ENCODE results near the gene GINM1. TPM values are rescaled to one million over a fixed set of nuclear protein-coding genes. Genes with fewer than 3 reads are reported as not detected.

The GINM1 gene
- polyA plus RNA-seq, 1 of the 3 experiments (the other 2 are of a cell fraction) = 24.4 TPM

GRCh38 chr6:149592983-149593382 is 26.8 kb downstream of the GINM1 start:
- Histone ChIP-seq H3K9me2 (no peaks in the 10 kb centered on the region), H3K9ac (no peak overlapping the region), H3K4me1 (ENCODE audit: control insufficient read depth in 1 of 2, insufficient read depth in 2 of 2, low read depth in 1 of 2, low read length in 1 of 2) (no peaks in the 10 kb centered on the region), H4K20me1 (ENCODE audit: insufficient read depth) (no peaks in the 10 kb centered on the region), H3K36me3 (replicated peaks in 1 of 2; ENCODE audit: control insufficient read depth in 1 of 2, insufficient read depth in 2 of 2, low read length in 1 of 2) (peaks cover 56 to 62% of the 10 kb centered on the region in 2 experiments), H3F3A (replicated peaks; ENCODE audit: insufficient read depth) (peaks cover 3% of the 10 kb centered on the region), H3K4me2 (no peak overlapping the region), H3K79me2 (ENCODE audit: insufficient read depth) (no peaks in the 10 kb centered on the region), H3K27me3 (ENCODE audit: insufficient read depth) (no peaks in the 10 kb centered on the region), H3K9me3 (no peaks in the 10 kb centered on the region), H3K27ac (ENCODE audit: low read depth in 2 of 2, low read length in 1 of 2) (no peak overlapping the region), H3K4me3 (ENCODE audit: low read depth in 2 of 2, low read length in 1 of 2) (no peak overlapping the region), H2AFZ (ENCODE audit: low read depth) (no peak overlapping the region)
- TF ChIP-seq NFIC (IDR thresholded peaks at IDR 0.05; ENCODE audit: borderline replicate concordance) (no peak), MEF2A (IDR thresholded peaks at IDR 0.05; ENCODE audit: borderline replicate concordance, low read depth) (no peak), POLR2AphosphoS5 (IDR thresholded peaks at IDR 0.05; ENCODE audit: low read depth, low read length) (no peak), FOXJ3 (CRISPR knock-in tag; IDR thresholded peaks at IDR 0.05) (no peak), MXI1 (IDR thresholded peaks at IDR 0.05; ENCODE audit: low read depth, low read length) (no peak), TCF12 (IDR thresholded peaks at IDR 0.05) (no peak), CHD2 (IDR thresholded peaks at IDR 0.05; ENCODE audit: low read length, partially characterized antibody) (no peak), YY1 (IDR thresholded peaks at IDR 0.05; ENCODE audit: low read depth) (no peak), TEAD4 (IDR thresholded peaks at IDR 0.05; ENCODE audit: borderline replicate concordance, insufficient read depth) (no peak), RFX5 (IDR thresholded peaks at IDR 0.05; ENCODE audit: low read length) (no peak), NRF1 (IDR thresholded peaks at IDR 0.05; ENCODE audit: low read depth, low read length) (no peak), SMC3 (IDR thresholded peaks at IDR 0.05; ENCODE audit: low read depth, low read length) (no peak)
- TF ChIP-seq, protein P1, sequence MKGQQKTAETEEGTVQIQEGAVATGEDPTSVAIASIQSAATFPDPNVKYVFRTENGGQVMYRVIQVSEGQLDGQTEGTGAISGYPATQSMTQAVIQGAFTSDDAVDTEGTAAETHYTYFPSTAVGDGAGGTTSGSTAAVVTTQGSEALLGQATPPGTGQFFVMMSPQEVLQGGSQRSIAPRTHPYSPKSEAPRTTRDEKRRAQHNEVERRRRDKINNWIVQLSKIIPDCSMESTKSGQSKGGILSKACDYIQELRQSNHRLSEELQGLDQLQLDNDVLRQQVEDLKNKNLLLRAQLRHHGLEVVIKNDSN (IDR thresholded peaks at IDR 0.05; ENCODE audit: borderline replicate concordance, low read depth) = no peak
- TF ChIP-seq, protein P2, sequence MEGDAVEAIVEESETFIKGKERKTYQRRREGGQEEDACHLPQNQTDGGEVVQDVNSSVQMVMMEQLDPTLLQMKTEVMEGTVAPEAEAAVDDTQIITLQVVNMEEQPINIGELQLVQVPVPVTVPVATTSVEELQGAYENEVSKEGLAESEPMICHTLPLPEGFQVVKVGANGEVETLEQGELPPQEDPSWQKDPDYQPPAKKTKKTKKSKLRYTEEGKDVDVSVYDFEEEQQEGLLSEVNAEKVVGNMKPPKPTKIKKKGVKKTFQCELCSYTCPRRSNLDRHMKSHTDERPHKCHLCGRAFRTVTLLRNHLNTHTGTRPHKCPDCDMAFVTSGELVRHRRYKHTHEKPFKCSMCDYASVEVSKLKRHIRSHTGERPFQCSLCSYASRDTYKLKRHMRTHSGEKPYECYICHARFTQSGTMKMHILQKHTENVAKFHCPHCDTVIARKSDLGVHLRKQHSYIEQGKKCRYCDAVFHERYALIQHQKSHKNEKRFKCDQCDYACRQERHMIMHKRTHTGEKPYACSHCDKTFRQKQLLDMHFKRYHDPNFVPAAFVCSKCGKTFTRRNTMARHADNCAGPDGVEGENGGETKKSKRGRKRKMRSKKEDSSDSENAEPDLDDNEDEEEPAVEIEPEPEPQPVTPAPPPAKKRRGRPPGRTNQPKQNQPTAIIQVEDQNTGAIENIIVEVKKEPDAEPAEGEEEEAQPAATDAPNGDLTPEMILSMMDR (IDR thresholded peaks at IDR 0.05) = no peak
- no peak for DNase-seq
- ChIA-PET CTCF (interaction anchor here (0.9 to 1.8 kb wide), 2 partner anchors 23 to 27 kb away, joined by 4 to 6 read pairs; partner anchors contain the start of gene GINM1), POLR2A (no interaction called here)
- WGBS (ENCODE audit: low lambda C conversion rate) = 88% methylated on average over 2 of the region's 2 CpGs

DNA sequence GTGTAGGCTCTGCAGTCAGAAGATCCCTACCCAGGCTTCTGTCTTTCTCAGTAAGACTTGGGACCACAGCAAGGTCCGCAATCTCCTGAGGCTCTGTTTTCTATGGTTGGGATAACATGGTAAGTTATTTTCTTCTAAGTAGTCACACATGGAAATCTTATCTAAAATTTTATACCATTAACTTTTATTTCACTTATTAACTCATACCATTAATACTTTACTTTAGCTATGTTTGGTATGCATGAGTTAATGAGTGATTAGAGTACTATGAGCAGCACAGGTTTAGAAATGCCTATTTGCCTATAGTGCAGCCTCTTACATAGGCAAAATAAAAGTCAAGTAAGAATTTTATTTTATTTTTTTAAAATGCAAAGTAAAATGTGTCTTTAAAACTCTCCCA is 27.2 kb downstream of the GINM1 start:
- no peak overlapping the region for H3K4me3 ChIP-seq (ENCODE audit: low read depth in 2 of 2, low read length in 1 of 2)
- no peak overlapping the region for H3K9ac ChIP-seq
- H3K9me2 ChIP-seq = no peaks in the 10 kb centered on the region
- H2AFZ ChIP-seq (ENCODE audit: low read depth) = no peak overlapping the region
- peaks cover 56 to 62% of the 10 kb centered on the region in 2 experiments for H3K36me3 ChIP-seq (replicated peaks in 1 of 2; ENCODE audit: control insufficient read depth in 1 of 2, insufficient read depth in 2 of 2, low read length in 1 of 2)
- no peaks in the 10 kb centered on the region for H3K9me3 ChIP-seq
- ChIA-PET POLR2A (interaction anchor here (0.9 kb wide), 1 partner anchor 14 kb away, joined by 3 read pairs; no protein-coding TSS in a partner anchor), CTCF (interaction anchor here (0.9 to 1.8 kb wide), 2 partner anchors 24 to 28 kb away, joined by 4 to 6 read pairs; partner anchors contain the start of gene GINM1)
- no peaks in the 10 kb centered on the region for H3K79me2 ChIP-seq (ENCODE audit: insufficient read depth)
- no peaks in the 10 kb centered on the region for H3K4me1 ChIP-seq (ENCODE audit: control insufficient read depth in 1 of 2, insufficient read depth in 2 of 2, low read depth in 1 of 2, low read length in 1 of 2)
- H3K4me2 ChIP-seq = no peak overlapping the region
- no peak for DNase-seq
- H3K27me3 ChIP-seq (ENCODE audit: insufficient read depth) = no peaks in the 10 kb centered on the region
- H4K20me1 ChIP-seq (ENCODE audit: insufficient read depth) = no peaks in the 10 kb centered on the region
- H3K27ac ChIP-seq (ENCODE audit: low read depth in 2 of 2, low read length in 1 of 2) = no peak overlapping the region
- peaks cover 3% of the 10 kb centered on the region for H3F3A ChIP-seq (replicated peaks; ENCODE audit: insufficient read depth)
- 82% methylated on average over 1 of the region's 1 CpG for WGBS (ENCODE audit: low lambda C conversion rate)
- TF ChIP-seq ZBTB33 (IDR thresholded peaks at IDR 0.05; ENCODE audit: borderline replicate concordance, low read depth) (no peak), SIN3A (IDR thresholded peaks at IDR 0.05; ENCODE audit: borderline replicate concordance, low read depth, low read length) (no peak), EP300 (IDR thresholded peaks at IDR 0.05; ENCODE audit: borderline replicate concordance in 1 of 2, low read depth in 1 of 2, low read length in 1 of 2) (no peak), RXRA (IDR thresholded peaks at IDR 0.05; ENCODE audit: borderline replicate concordance, low read depth) (no peak), RAD21 (IDR thresholded peaks at IDR 0.05; ENCODE audit: low read length) (no peak), GATA2 (CRISPR knock-in tag; IDR thresholded peaks at IDR 0.05) (no peak), FOXM1 (IDR thresholded peaks at IDR 0.05; ENCODE audit: low read depth) (no peak), IRF3 (IDR thresholded peaks at IDR 0.05; ENCODE audit: low read depth, low read length) (no peak), RFX5 (IDR thresholded peaks at IDR 0.05; ENCODE audit: low read length) (no peak)

All from SK-N-SH (cell line).